SK-N-SH (cell line): ENCODE measurements around the gene MCM5.

ENCODE experiments used
- REST ChIP-seq: IDR thresholded peaks from 2 replicates; pipeline ENCODE4 v1.6.1; 2012; ENCODE audit warnings: mild to moderate bottlenecking, low read depth, low read length, moderate library complexity
- SIN3A ChIP-seq: IDR thresholded peaks from 2 replicates; pipeline ENCODE4 v1.6.1; 2012; ENCODE audit warnings: low read depth, mild to moderate bottlenecking, low read length, moderate library complexity, borderline replicate concordance
- TAF1 ChIP-seq: IDR thresholded peaks from 2 replicates; pipeline ENCODE4 v1.6.1; 2012; ENCODE audit warnings: low read depth, mild to moderate bottlenecking, low read length, moderate library complexity, borderline replicate concordance
- ZBTB33 ChIP-seq: IDR thresholded peaks from 2 replicates; pipeline ENCODE4 v1.4.0; 2012; ENCODE audit warnings: low read depth, borderline replicate concordance

GRCh38 chr22:35463231-35463933, 63.4 kb downstream of the MCM5 start:
- no peak for TF ChIP-seq ZBTB33
- TF ChIP-seq TAF1: no peak
- TF ChIP-seq REST: no peak
- TF ChIP-seq SIN3A: no peak
